ENCODE measurements around the gene COL25A1. TPM values are rescaled to one million over a fixed set of nuclear protein-coding genes. Genes with fewer than 3 reads are reported as not detected.
"Not testable (repeated sequence)": the region's sequence is repeated elsewhere in the genome, so short reads cannot be mapped to it uniquely, and the experiment has no call there.

COL25A1 gene
- total RNA-seq, 2 experiments from 2014 or later = not detected

DNA sequence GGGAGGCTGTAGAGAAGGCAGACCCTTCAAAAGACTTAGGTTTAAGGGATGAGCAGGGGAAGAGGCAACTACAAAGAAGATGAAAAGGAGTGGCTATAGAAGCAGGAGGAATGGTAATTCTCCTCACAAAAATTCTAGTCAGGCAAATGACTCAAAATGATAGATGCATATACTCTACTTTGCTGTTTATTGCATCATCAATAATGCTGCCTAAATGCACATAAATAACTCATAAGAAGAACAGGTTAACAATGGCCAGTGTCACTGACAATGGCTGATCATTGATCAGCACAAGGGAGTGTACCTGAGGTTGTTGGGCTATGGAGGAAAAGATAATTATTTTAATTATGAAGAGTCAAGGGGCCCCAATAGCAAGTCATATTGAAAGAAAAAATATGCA is 354.9 kb downstream of the COL25A1 start:
- CTCF ChIA-PET = no interaction called here
- Mint-ChIP-seq H3K36me3 (ENCODE audit: low read depth) (no peaks in the 10 kb centered on the region), H3K9me3 (no peaks in the 10 kb centered on the region), H3K4me3 (no peak overlapping the region), H3K4me1 (no peaks in the 10 kb centered on the region), H3K27ac (no peak overlapping the region), H3K27me3 (peaks cover 9% of the 10 kb centered on the region)
- no peak for DNase-seq
- POLR2A ChIA-PET = no interaction called here

DNA sequence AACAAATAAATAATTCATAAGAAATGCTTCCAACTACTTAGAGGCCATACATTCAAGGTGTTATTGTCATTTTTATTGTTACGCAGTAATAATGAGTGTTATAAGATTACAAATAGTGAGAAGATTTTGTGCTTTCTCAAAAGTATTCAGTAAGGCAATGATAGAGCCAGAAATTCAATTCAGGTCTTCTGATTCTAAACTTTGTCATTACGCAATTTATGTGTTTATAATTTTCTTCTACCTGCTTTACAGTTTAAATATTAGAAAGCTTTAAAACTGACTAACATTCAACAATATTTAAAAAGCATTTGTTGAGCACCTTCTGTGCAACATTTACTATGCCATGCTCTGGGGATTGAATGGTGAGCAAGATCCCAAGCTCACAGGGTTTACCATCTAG is 356.2 kb downstream of the COL25A1 start:
- Mint-ChIP-seq H3K27me3 (peaks cover 6% of the 10 kb centered on the region), H3K4me3 (no peak overlapping the region), H3K27ac (no peak overlapping the region), H3K4me1 (no peaks in the 10 kb centered on the region), H3K36me3 (ENCODE audit: low read depth) (no peaks in the 10 kb centered on the region), H3K9me3 (no peaks in the 10 kb centered on the region)
- no peak for DNase-seq
- ChIA-PET CTCF (interaction anchor here (0.6 kb wide), 1 partner anchor 373 kb away, joined by 3 read pairs; no protein-coding TSS in a partner anchor), POLR2A (no interaction called here)

DNA sequence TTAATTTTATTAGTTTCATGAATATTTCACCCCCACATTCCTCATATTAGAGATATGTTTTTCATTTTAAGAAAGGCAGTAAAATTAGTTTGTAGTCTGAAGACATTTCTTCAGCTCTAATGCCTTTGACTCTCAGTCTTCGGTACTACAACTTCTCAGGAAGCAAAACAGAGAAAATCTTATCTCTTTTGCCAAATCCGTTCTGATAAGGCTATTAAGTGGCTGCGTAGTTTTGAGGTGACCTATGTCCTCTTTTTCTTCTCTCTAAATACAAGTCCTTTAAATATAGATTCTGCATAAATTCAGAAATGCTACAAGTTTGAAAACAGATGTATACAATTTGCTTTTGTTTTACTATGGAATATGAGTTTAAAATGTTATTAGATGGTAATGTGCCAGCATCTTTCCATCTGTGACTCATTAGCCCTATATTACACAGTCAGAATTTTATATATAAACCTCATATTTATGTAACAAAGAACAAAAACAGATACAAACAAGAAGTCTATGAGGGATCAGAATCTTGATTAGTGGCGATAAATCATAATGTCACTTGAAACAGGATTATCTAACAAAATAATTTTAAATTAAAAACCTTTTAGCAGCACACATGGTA is 358.4 kb downstream of the COL25A1 start:
- POLR2A ChIA-PET = no interaction called here
- Mint-ChIP-seq H3K27me3 (peaks cover 3% of the 10 kb centered on the region), H3K36me3 (ENCODE audit: low read depth) (no peaks in the 10 kb centered on the region), H3K27ac (no peak overlapping the region), H3K4me1 (no peaks in the 10 kb centered on the region), H3K9me3 (no peaks in the 10 kb centered on the region), H3K4me3 (no peak overlapping the region)
- CTCF ChIA-PET = no interaction called here
- no peak for DNase-seq

DNA sequence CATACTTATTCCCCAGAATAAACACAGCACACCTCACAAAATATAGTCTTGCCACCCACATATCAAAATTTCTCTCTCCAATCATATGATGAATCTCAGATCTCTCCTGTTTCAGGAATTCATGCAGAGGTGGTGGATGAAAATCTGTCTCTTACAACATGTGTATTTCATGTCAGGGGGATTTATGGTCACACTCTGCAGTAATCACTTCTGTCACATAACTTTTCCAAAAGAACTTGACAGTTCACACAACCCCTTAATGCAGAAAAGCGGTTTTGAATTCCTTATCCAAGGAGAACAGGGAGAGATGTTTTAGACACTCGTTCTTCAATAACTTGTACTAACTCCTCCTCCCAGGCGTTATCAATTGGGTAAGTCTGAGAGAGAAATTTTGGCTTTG is 359.1 kb downstream of the COL25A1 start:
- ChIA-PET POLR2A (no interaction called here), CTCF (no interaction called here)
- H3K9me3 Mint-ChIP-seq = no peaks in the 10 kb centered on the region
- H3K36me3 Mint-ChIP-seq (ENCODE audit: low read depth) = no peaks in the 10 kb centered on the region
- no peak for DNase-seq
- no peak overlapping the region for H3K27ac Mint-ChIP-seq
- no peaks in the 10 kb centered on the region for H3K4me1 Mint-ChIP-seq
- H3K27me3 Mint-ChIP-seq = peaks cover 4% of the 10 kb centered on the region
- no peak overlapping the region for H3K4me3 Mint-ChIP-seq

DNA sequence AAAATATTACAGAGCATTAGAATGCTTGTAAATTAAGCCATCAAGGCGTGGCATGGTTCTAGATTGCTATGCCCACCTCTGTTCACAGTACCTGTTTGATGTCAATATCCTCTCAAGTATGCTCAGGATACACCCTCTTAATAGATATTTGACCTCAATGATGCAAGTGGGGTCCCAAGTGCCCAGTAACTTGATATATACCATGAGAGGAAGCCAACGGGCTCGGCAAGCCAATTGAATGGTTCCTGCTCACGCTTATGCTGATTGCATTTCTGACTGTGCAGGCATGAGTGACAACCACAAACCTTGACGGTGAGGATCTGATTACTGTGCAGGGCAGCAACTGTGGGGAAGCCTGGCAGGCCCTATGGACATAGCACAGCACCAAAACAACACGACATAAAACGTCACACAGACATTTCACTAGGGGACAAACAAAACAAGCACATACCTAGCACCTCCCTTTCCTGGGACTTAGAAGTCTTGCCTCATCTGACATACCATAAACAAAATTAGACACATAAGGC is 360.5 kb downstream of the COL25A1 start:
- no peak overlapping the region for H3K4me3 Mint-ChIP-seq
- H3K9me3 Mint-ChIP-seq = no peaks in the 10 kb centered on the region
- H3K4me1 Mint-ChIP-seq = no peaks in the 10 kb centered on the region
- CTCF ChIA-PET = no interaction called here
- H3K27me3 Mint-ChIP-seq = peaks cover 4% of the 10 kb centered on the region
- POLR2A ChIA-PET = no interaction called here
- no peaks in the 10 kb centered on the region for H3K36me3 Mint-ChIP-seq (ENCODE audit: low read depth)
- H3K27ac Mint-ChIP-seq = no peak overlapping the region
- DNase-seq = no peak

DNA sequence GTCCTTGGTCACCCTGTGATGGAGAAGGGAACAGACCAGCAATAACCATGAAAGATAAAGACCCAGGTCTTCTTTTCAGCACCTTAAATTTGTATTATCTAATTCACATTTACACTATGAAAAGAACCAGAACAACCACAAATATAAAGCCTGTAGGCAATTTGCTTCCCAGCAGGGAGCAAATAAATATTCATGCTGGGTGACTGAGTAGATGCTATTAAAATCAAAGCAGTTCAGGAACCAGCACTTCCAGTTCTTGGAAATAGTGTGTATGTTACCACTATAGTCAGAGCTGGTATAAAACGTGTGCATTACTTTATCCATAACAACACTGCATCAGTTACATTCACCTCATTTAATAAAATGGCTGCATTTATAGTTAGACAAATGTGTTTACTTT is 361.8 kb downstream of the COL25A1 start:
- CTCF ChIA-PET = no interaction called here
- DNase-seq = no peak
- H3K9me3 Mint-ChIP-seq = no peaks in the 10 kb centered on the region
- POLR2A ChIA-PET = no interaction called here
- H3K27ac Mint-ChIP-seq = no peak overlapping the region
- H3K4me3 Mint-ChIP-seq = no peak overlapping the region
- H3K36me3 Mint-ChIP-seq (ENCODE audit: low read depth) = no peaks in the 10 kb centered on the region
- peaks cover 7% of the 10 kb centered on the region for H3K27me3 Mint-ChIP-seq
- no peaks in the 10 kb centered on the region for H3K4me1 Mint-ChIP-seq

DNA sequence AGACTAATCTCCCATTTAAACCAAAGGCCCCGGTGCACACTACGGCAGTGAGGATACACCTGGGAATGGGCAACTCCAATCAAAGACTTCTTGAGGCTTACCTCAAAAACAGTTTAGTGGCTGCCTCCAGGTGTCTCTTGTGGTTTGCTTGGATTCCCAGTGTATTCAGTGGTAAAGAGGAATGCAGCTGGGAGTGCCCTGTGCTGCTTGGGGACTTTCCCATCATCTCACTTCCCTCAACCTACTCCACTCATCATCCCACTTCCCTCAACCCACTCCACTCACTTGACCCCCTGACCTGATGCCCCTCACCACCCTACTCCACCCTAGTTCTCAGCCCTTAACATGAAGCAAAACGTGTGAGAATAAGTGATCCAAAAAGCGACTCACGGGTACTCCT is 362.3 kb downstream of the COL25A1 start:
- no peak overlapping the region for H3K4me3 Mint-ChIP-seq
- no peak for DNase-seq
- no peak overlapping the region for H3K27ac Mint-ChIP-seq
- no peaks in the 10 kb centered on the region for H3K9me3 Mint-ChIP-seq
- H3K27me3 Mint-ChIP-seq = peaks cover 8% of the 10 kb centered on the region
- ChIA-PET POLR2A (no interaction called here), CTCF (no interaction called here)
- no peaks in the 10 kb centered on the region for H3K36me3 Mint-ChIP-seq (ENCODE audit: low read depth)
- H3K4me1 Mint-ChIP-seq = no peaks in the 10 kb centered on the region

DNA sequence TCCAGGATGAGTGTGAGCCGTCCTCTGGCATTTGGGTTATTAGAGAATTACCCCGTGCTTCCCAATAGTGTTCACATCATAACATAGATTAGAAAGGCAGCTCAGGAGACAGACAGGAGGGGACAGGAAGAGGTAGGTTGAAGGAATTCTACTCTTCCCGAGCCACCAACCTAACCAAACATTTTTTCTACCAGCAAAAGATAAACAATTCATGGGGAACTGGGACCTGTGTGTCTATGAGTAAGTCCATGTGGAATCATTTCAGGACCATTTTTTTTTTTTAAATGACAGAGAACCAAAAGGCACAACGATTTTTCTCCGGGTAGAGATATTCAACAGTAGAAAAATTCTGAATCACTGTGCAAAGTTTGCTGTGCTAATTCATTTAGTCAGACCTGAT is 365.4 kb downstream of the COL25A1 start:
- H3K27ac Mint-ChIP-seq = no peak overlapping the region
- H3K9me3 Mint-ChIP-seq = no peaks in the 10 kb centered on the region
- DNase-seq = no peak
- H3K36me3 Mint-ChIP-seq (ENCODE audit: low read depth) = no peaks in the 10 kb centered on the region
- POLR2A ChIA-PET = no interaction called here
- CTCF ChIA-PET = no interaction called here
- no peaks in the 10 kb centered on the region for H3K4me1 Mint-ChIP-seq
- H3K27me3 Mint-ChIP-seq = peaks cover 10% of the 10 kb centered on the region
- H3K4me3 Mint-ChIP-seq = no peak overlapping the region

DNA sequence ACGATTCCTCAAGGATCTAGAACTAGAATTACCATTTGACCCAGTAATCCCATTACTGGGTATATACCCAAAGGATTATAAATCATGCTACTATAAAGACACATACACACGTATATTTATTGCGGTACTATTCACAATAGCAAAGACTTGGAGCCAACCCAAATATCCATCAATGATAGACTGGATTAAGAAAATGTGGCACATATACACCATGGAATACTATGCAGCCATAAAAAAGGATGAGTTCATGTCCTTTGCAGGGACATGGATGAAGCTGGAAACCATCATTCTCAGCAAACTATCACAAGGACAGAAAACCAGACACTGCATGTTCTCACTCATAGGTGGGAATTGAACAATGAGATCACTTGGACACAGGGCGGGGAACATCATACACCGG is 368.5 kb downstream of the COL25A1 start:
- CTCF ChIA-PET; H3K27me3 Mint-ChIP-seq; H3K27ac Mint-ChIP-seq; H3K36me3 Mint-ChIP-seq (ENCODE audit: low read depth); DNase-seq; H3K4me3 Mint-ChIP-seq; H3K9me3 Mint-ChIP-seq; H3K4me1 Mint-ChIP-seq; POLR2A ChIA-PET: not testable (repeated sequence)

DNA sequence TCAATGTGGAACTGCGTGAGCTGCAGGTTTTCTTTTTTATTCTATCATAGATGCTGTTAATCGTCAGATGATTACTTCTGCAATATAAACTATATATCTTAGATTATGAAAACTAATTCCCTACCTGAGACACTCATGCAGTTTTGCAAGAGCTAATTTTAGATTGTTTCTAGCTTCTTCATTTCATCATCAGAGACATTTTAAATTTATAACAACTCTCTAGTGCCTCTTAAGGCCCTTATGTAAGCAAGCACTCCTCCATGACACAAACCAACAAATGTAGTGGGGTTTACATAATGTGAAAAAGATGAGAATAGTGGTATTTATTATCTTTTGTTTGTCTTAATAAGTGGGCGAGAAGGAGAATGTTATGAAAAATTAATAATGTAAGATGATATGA is 369.4 kb downstream of the COL25A1 start:
- CTCF ChIA-PET = no interaction called here
- Mint-ChIP-seq H3K27ac (no peak overlapping the region), H3K9me3 (no peaks in the 10 kb centered on the region), H3K27me3 (peaks cover 7% of the 10 kb centered on the region), H3K4me1 (no peaks in the 10 kb centered on the region), H3K36me3 (ENCODE audit: low read depth) (no peaks in the 10 kb centered on the region), H3K4me3 (no peak overlapping the region)
- POLR2A ChIA-PET = no interaction called here
- no peak for DNase-seq

DNA sequence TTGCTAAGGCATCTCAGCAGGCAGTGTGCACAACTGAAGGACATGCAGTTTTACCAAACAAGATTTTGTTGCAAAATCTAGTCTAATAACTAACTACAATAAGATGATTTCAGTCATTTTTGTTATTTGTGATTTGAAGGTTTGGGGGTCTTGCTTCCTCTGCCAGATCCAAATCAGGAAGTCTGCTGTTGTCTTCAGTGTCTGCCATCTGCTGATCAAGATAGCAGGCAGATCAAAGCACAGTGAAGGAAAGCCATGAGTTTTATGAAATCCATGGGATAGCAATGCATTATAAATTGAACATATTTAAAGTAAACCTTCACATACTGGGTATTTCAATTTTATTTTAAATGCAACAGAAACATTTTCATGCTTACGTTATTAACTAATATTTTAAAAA is 370.5 kb downstream of the COL25A1 start:
- no peak for DNase-seq
- Mint-ChIP-seq H3K36me3 (ENCODE audit: low read depth) (no peaks in the 10 kb centered on the region), H3K4me3 (no peak overlapping the region), H3K27me3 (peaks cover 7% of the 10 kb centered on the region), H3K9me3 (no peaks in the 10 kb centered on the region), H3K4me1 (no peaks in the 10 kb centered on the region), H3K27ac (no peak overlapping the region)
- ChIA-PET CTCF (no interaction called here), POLR2A (no interaction called here)

DNA sequence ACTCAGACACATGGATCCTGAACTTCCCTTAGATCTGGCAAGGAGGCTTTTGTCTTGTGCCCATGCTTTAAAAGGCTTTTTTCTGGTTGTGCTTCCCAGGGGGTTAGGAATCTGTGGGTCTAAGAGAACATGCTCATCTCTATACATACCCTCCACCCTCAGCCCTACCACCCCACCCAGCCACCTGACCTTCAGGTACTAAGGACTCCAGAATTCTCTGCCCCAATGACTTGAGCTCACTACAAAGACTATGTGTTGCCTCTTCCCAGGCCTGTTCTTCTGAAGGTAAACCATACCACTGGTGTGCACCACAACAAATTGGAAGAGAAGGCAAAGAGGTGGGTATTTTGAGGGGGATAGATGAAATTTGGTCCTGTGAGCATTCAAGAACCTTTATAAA is 372.3 kb downstream of the COL25A1 start:
- CTCF ChIA-PET = interaction anchor here (0.6 to 0.7 kb wide), 2 partner anchors 20 to 39 kb away, joined by 3 read pairs; no protein-coding TSS in a partner anchor
- Mint-ChIP-seq H3K27me3 (peaks cover 4% of the 10 kb centered on the region), H3K4me3 (no peak overlapping the region), H3K27ac (no peak overlapping the region), H3K9me3 (no peaks in the 10 kb centered on the region), H3K36me3 (ENCODE audit: low read depth) (no peaks in the 10 kb centered on the region), H3K4me1 (no peaks in the 10 kb centered on the region)
- no peak for DNase-seq
- POLR2A ChIA-PET = no interaction called here

DNA sequence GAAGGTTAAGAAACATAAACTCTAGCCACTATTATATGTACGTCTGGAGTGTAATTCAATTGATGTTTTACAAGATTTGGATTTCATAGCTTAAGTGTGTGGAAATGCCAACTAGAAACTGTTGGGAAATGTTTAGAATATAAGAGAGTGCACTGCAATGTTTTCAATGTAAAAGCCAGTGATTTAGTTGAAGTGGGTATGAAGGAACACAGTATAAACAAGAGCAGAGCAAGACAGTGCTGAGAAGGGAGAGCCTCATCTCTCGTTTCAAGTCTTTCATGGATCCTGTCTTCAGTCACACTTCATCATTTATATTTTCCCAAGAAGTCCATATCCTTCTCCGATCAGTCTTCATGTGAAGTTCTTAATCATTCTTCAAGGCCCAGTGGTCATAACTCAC is 375.7 kb downstream of the COL25A1 start:
- H3K36me3 Mint-ChIP-seq (ENCODE audit: low read depth) = no peaks in the 10 kb centered on the region
- H3K27ac Mint-ChIP-seq = no peak overlapping the region
- ChIA-PET CTCF (interaction anchor here (0.6 kb wide), 1 partner anchor 197 kb away, joined by 3 read pairs; no protein-coding TSS in a partner anchor), POLR2A (no interaction called here)
- peaks cover 5% of the 10 kb centered on the region for H3K27me3 Mint-ChIP-seq
- no peaks in the 10 kb centered on the region for H3K9me3 Mint-ChIP-seq
- DNase-seq = no peak
- H3K4me3 Mint-ChIP-seq = no peak overlapping the region
- H3K4me1 Mint-ChIP-seq = no peaks in the 10 kb centered on the region

DNA sequence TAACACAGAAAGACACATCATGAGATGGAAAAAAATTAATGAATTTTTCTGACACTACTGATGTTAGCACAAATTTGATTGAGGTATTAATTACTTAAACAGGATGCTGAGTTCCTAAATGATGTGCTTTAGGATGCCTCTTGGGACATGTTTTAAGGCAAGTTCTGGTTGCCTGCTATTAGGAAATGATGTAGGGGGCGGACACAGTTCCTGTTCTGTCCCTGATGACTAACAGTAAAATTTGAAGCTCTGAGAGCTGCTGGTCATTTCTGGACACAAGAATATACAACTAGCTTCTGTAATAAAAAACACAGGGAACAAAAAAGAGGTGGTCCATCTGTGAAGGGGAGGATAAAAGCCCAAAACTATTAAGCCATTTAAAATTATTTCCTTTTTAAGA is 376.4 kb downstream of the COL25A1 start:
- no peaks in the 10 kb centered on the region for H3K9me3 Mint-ChIP-seq
- H3K36me3 Mint-ChIP-seq (ENCODE audit: low read depth) = no peaks in the 10 kb centered on the region
- ChIA-PET POLR2A (interaction anchor here (0.7 kb wide), 1 partner anchor 31 kb away, joined by 8 read pairs; no protein-coding TSS in a partner anchor), CTCF (interaction anchor here (0.6 kb wide), 1 partner anchor 197 kb away, joined by 3 read pairs; no protein-coding TSS in a partner anchor)
- H3K4me1 Mint-ChIP-seq = no peaks in the 10 kb centered on the region
- H3K27me3 Mint-ChIP-seq = peaks cover 6% of the 10 kb centered on the region
- no peak overlapping the region for H3K27ac Mint-ChIP-seq
- H3K4me3 Mint-ChIP-seq = no peak overlapping the region
- DNase-seq = no peak
